ENCODE data around the gene CEND1.
A peak's percentile ranks its signal among the peaks of the same experiment; 100 is the strongest.

DNA sequence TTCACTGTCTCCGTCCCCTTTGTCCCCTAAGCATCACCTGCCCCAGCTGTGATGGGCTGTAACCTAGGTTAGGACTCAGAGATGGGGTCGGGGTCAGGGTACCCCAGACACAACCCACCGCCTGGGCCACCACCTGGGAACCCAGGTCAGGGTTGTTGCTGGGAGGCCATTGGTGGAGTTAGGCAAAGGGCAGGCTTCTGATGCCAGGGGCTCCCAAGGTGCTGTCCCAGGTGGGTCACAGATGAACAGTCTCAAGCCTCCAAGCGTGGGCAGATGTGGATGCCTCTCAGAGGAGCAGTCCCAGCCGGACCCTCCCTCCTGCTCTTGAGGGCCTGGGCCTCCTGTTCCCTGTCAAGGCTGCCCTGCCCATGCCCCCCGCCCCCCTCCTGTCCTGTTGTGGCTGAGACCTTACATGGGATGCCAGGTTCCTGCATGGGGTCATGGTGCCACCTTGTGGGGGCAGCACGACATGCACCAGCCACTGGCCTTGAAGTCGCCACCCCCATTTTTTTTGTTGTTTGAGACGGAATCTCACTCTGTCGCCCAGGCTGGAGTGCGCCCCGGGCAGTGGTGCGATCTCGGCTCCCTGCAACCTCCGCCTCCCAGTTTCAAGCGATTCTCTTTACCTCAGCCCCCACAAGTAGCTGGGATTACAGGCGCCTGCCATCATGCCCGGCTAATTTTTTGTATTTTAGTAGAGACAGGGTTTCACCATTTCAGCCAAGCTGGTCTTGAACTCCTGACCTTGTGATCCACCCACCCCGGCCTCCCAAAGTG is 24.7 kb downstream of the CEND1 start:
- TF ChIP-seq, protein P1, sequence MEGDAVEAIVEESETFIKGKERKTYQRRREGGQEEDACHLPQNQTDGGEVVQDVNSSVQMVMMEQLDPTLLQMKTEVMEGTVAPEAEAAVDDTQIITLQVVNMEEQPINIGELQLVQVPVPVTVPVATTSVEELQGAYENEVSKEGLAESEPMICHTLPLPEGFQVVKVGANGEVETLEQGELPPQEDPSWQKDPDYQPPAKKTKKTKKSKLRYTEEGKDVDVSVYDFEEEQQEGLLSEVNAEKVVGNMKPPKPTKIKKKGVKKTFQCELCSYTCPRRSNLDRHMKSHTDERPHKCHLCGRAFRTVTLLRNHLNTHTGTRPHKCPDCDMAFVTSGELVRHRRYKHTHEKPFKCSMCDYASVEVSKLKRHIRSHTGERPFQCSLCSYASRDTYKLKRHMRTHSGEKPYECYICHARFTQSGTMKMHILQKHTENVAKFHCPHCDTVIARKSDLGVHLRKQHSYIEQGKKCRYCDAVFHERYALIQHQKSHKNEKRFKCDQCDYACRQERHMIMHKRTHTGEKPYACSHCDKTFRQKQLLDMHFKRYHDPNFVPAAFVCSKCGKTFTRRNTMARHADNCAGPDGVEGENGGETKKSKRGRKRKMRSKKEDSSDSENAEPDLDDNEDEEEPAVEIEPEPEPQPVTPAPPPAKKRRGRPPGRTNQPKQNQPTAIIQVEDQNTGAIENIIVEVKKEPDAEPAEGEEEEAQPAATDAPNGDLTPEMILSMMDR (IDR thresholded peaks at IDR 0.05): peak; percentile 50
- TF ChIP-seq CREM (CRISPR knock-in tag; IDR thresholded peaks at IDR 0.05) (no peak), TEAD1 (CRISPR knock-in tag; IDR thresholded peaks at IDR 0.05) (0 out of 2 replicates have a peak, but pooled peaks have one; percentile 52), ESRRA (CRISPR knock-in tag; IDR thresholded peaks at IDR 0.05; ENCODE audit: borderline replicate concordance) (no peak), NR1H2 (CRISPR knock-in tag; IDR thresholded peaks at IDR 0.05) (no peak), ZNF121 (CRISPR knock-in tag; IDR thresholded peaks at IDR 0.05) (peak; percentile 49; the same call in 1 of the 2 replicates), JUN (CRISPR knock-in tag; IDR thresholded peaks at IDR 0.05) (no peak), ZNF232 (CRISPR knock-in tag; IDR thresholded peaks at IDR 0.05) (no peak), FOXJ3 (CRISPR knock-in tag; IDR thresholded peaks at IDR 0.05; ENCODE audit: borderline replicate concordance) (no peak), FOXP4 (CRISPR knock-in tag; IDR thresholded peaks at IDR 0.05) (no peak), NR3C1 (CRISPR knock-in tag; conservative IDR thresholded peaks at IDR 0.05; ENCODE audit: low read depth) (no peak)
- TF ChIP-seq, protein P2, sequence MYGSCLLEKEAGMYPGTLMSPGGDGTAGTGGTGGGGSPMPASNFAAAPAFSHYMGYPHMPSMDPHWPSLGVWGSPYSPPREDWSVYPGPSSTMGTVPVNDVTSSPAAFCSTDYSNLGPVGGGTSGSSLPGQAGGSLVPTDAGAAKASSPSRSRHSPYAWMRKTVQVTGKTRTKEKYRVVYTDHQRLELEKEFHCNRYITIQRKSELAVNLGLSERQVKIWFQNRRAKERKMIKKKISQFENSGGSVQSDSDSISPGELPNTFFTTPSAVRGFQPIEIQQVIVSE (CRISPR knock-in tag; IDR thresholded peaks at IDR 0.05; ENCODE audit: borderline replicate concordance): no peak

Measured in WTC11 (cell line).